Psoas muscle (tissue), 8 donors: ENCODE measurements around the gene EEF1A1. TPM values are rescaled to one million over a fixed set of nuclear protein-coding genes. Genes with fewer than 3 reads are reported as not detected.

Experiments
- ATAC-seq, 4 donors: fragments of 200-7000 bp; cut with Tn5 transposase; one replicate each; pipeline ENCODE4 v1.9.1; 2020; ENCODE audit warnings: moderate library complexity in 3 of 4, mild to moderate bottlenecking in 2 of 4
- DNase-seq, 2 donors: peaks; one replicate each; pipeline ENCODE4 v3.0.0-alpha.2; 2020
- H3K27ac ChIP-seq: fragments of 200-600 bp; one replicate; pipeline ENCODE4 v1.8.0; 2022
- H3K27me3 ChIP-seq, 3 donors: fragments of 200-600 bp in 1 of 3; one replicate each; pipeline versions ENCODE4 v1.6.1 to v1.8.0; 2013 to 2022; ENCODE audit warnings: low read length in 2 of 3, mild to moderate bottlenecking in 2 of 3, moderate library complexity in 1 of 3; ENCODE audit not compliant: insufficient read depth in 3 of 3
- H3K36me3 ChIP-seq, 2 donors: fragments of 200-600 bp in 1 of 2; one replicate each; pipeline versions ENCODE4 v1.6.1 to v1.8.0; 2013 to 2022; ENCODE audit warnings: low read depth in 1 of 2, mild to moderate bottlenecking in 1 of 2, moderate library complexity in 1 of 2; ENCODE audit not compliant: insufficient read depth in 1 of 2
- H3K4me1 ChIP-seq: fragments of 200-600 bp; one replicate; pipeline ENCODE4 v1.8.0; 2022
- H3K4me3 ChIP-seq: fragments of 200-600 bp; one replicate; pipeline ENCODE4 v1.8.0; 2022; ENCODE audit warnings: mild to moderate bottlenecking
- H3K9me3 ChIP-seq: fragments of 200-600 bp; one replicate; pipeline ENCODE4 v1.8.0; 2022
- WGBS, 3 donors: extraction: QIAGEN DNeasy Blood & Tissue Kit; methylation state at CpG; one replicate each; pipeline versions ENCODE4 v1.1.6 to v1.1.7; 2013; 5-methylcytosine and 5-hydroxymethylcytosine counted together
- intact Hi-C, 2 donors: fragments of 100-400 bp; cut with DNase I; formaldehyde crosslinking; loops; one replicate each; pipeline versions ENCODE4 v1.11.0 to v1.14.2; 2022
- polyA plus RNA-seq, 3 donors: library from polyadenylated mRNA; stranded (reverse); fragments of 200-250 nt; gene quantifications; one replicate each; pipeline ENCODE4 v1.2.3, GENCODE V29; 2013
- total RNA-seq, 4 donors: library from RNA; stranded (reverse); fragmentation: NEBNext Ultra II Directional in 2 of 4; extraction: Animal tissue kit (Norgen Biotek cat#: 25700) in 2 of 4; gene quantifications; one replicate each; pipeline versions ENCODE4 v1.2.1 to v1.2.4, GENCODE V29; 2021 to 2023
- TF ChIP-seq, protein P1 (sequence below): fragments of 200-600 bp; IDR thresholded peaks from one replicate; pipeline ENCODE4 v1.8.0; 2022; ENCODE audit warnings: antibody characterized with exemption
- donor health status: healthy with polysubstance abuse.
- donor health status: DM: no; HTN: no; CAD: no; lungs with moderate emphysema.
- donor health status: Bipolar disorder and iron deficiency.
- donor health status: healthy.
- donor health status: DM: yes; HTN: yes; CAD: no.
- donor health status: DM: no; HTN: no; CAD: no.
- donor health status: DM: no; HTN: no; CAD: no.
- donor health status: DM: yes; HTN: yes; CAD: no.

Gene EEF1A1
- total and polyA plus RNA-seq, 7 donors: 541 to 2,379 (median 851) TPM

GRCh38 chr6:73471686-73472290, 49.0 kb downstream of the EEF1A1 start:
- intact Hi-C loops: no loop called here
- Histone ChIP-seq H3K27ac (no peak overlapping the region), H3K9me3 (no peaks in the 10 kb centered on the region), H3K4me1 (no peaks in the 10 kb centered on the region), H3K36me3 (peaks cover 19 to 99% of the 10 kb centered on the region in 2 donors), H3K4me3 (no peak overlapping the region), H3K27me3 (no peaks in the 10 kb centered on the region)
- TF ChIP-seq, protein P1, sequence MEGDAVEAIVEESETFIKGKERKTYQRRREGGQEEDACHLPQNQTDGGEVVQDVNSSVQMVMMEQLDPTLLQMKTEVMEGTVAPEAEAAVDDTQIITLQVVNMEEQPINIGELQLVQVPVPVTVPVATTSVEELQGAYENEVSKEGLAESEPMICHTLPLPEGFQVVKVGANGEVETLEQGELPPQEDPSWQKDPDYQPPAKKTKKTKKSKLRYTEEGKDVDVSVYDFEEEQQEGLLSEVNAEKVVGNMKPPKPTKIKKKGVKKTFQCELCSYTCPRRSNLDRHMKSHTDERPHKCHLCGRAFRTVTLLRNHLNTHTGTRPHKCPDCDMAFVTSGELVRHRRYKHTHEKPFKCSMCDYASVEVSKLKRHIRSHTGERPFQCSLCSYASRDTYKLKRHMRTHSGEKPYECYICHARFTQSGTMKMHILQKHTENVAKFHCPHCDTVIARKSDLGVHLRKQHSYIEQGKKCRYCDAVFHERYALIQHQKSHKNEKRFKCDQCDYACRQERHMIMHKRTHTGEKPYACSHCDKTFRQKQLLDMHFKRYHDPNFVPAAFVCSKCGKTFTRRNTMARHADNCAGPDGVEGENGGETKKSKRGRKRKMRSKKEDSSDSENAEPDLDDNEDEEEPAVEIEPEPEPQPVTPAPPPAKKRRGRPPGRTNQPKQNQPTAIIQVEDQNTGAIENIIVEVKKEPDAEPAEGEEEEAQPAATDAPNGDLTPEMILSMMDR: no peak
- DNase-seq: no peak
- no peak for ATAC-seq
- WGBS, 3 donors: 82 to 84% (median 84%) methylated on average over 2 of the region's 2 CpGs

Other genes starting within 250 kb of the EEF1A1 start
- not detected for gene DPPA5, start 166.8 kb downstream of the EEF1A1 start, total RNA-seq
- gene DPPA5, start 166.8 kb downstream of the EEF1A1 start, polyA plus RNA-seq: not detected
- gene KHDC3L, start 158.4 kb downstream of the EEF1A1 start, total RNA-seq: not detected
- gene KHDC3L, start 158.4 kb downstream of the EEF1A1 start, polyA plus RNA-seq: not detected
- not detected for gene OOEP, start 151.1 kb downstream of the EEF1A1 start, total RNA-seq
- gene OOEP, start 151.1 kb downstream of the EEF1A1 start, polyA plus RNA-seq: under 1 TPM in 1 of 3 donors, not detected in 2; 0.15 TPM
- gene DDX43, start 126.2 kb downstream of the EEF1A1 start, total RNA-seq: under 1 TPM in 2 of 4 donors, not detected in 2; 0.11 to 0.27 TPM
- gene DDX43, start 126.2 kb downstream of the EEF1A1 start, polyA plus RNA-seq: under 1 TPM; 0.10 to 0.20 (median 0.12) TPM
- gene CGAS, start 68.7 kb downstream of the EEF1A1 start, total RNA-seq: 1 to 10 TPM in 2 of 4 donors, under 1 TPM in 2; 0.44 to 1.1 (median 0.81) TPM
- gene CGAS, start 68.7 kb downstream of the EEF1A1 start, polyA plus RNA-seq: under 1 TPM; 0.27 to 0.36 (median 0.30) TPM
- gene MTO1, start 59.3 kb downstream of the EEF1A1 start, total RNA-seq: 10 to 100 TPM; 15.9 to 25.9 (median 18.3) TPM
- gene MTO1, start 59.3 kb downstream of the EEF1A1 start, polyA plus RNA-seq: 10 to 100 TPM; 19.2 to 22.6 (median 20.2) TPM
- gene SLC17A5, start 133.0 kb upstream of the EEF1A1 start, total RNA-seq: 1 to 10 TPM; 3.3 to 4.7 (median 3.9) TPM
- gene SLC17A5, start 133.0 kb upstream of the EEF1A1 start, polyA plus RNA-seq: 1 to 10 TPM; 3.1 to 7.2 (median 5.2) TPM
- 1 to 10 TPM; 1.6 to 3.9 (median 2.3) TPM for gene CD109, start 175.2 kb upstream of the EEF1A1 start, total RNA-seq
- 1 to 10 TPM in 1 of 3 donors, under 1 TPM in 2; 0.31 to 3.0 (median 0.51) TPM for gene CD109, start 175.2 kb upstream of the EEF1A1 start, polyA plus RNA-seq